ENCODE measurements around the gene UBE4B.
"Not testable (repeated sequence)": the region's sequence is repeated elsewhere in the genome, so short reads cannot be mapped to it uniquely, and the experiment has no call there.

The UBE4B gene

DNA sequence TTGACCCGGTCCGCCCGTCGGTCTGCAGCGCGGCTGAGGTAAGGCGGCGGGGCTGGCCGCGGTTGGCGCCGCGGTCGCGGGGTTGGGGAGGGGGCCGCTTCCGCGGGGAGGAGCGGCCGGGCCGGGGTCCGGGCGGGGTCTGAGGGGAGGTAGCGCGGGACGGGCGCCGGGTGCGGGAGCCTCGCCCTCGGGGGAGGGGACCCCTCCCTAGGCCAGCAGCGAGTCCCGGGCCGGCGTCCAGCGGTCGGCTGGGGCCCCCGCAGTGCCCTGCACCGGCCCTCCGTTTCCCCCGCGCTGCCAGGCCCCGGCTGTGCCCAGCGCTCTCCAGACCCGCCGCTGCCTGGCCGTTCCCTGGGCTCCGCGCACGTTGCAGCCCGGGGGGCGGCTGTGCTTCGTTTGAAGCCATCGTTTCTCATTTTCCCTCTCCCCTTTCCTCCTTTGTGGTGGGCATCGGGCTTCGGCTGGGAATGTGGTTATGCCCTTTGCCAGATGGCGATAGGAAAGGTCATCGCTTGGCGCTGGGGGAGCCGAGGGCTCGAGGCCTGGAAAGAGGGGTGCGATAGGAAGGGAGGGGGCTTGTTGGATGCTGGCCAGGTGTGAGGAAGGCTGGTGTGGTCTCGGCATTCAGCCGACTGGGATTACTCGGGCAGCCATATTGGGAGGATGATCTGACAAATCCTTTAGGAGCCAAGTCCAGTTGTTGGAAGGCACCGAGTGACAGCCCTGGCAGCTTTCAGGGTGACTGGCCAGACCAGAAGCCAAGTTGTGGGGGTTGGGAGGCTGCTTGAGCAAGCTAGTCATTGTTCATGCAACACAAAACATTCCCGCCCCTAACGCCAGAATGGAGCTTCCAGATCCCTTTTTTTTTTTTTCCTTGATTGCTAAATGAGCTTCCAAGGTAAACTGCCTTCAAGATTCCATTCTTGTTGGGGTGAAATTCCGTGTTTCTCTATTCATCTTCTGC, 178.4 kb downstream of the UBE4B start:
- DNase-seq (ENCODE audit: low read depth), result peak; percentile 12

DNA sequence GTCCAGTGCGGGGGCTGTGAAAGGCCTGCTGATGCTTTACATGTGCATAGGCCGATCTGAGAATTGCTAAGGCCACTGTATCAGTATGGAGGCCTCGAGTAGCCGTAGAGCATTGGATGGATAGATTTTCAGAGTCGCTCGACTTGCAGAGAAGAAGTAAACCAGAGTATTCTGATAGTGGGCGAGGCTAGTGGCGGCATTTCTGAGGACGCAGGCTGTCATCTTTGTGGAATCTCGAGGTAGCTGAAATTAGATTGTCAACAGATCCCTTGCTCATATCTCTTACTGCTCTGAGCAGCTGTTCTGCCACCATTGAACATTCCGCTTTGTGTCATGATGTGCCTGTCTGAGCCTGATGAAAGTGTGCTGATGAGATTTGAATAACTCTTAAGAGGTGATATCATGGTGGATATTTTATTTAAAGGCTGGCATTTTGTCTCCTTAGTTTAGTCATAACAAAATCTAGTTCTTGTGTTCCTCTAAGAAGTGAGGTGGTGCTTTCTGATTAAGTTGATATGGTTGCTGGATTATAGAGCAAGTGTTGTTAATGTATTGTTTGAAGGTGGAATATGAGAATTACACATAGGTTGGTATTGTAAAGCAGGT, 179.2 kb downstream of the UBE4B start:
- no peak for DNase-seq (ENCODE audit: low read depth)

DNA sequence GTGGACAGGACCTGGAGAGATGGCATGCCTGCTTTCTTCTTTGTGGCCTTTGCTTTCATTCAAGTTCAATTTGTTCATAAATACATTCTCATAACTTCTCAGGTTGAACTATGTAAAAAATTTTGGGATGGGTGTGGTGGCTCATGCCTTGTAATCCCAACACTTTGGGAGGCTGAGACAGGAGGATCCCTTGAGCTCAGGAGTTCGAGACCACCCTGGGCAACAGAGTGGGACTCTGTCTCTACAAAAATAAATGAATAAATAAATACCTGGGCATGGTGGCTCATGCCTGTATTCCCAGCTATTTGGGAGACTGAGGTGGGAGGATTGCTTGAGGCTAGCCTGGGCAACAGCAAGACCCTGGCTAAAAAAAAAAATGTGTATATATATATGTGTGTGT, 179.7 kb downstream of the UBE4B start:
- no peak for DNase-seq (ENCODE audit: low read depth)

DNA sequence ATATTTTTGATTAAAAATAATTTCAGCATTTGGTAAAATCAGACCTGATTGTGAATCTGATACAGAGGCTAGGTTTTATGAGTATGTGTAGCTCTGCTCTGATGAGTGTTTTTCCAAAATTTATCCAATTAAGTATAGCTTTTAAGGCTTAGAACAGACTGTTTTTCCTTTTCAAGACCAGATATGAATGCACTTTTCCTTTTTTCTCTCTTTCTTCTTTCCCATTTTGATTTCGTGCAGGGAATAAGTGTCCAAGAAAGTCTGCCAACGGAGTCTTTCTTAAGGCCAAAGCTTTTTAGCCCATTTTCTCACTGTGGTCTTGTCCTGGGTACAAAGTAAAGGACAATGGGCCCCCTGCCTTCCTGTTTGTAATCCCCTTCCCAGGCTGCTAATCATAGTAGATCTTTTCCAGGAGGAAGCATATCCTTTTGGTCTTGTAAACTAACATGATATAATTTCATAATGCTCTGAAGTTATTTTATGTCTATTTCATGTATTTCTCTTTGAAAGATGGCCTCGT, 180.5 kb downstream of the UBE4B start:
- no peak for DNase-seq (ENCODE audit: low read depth)

DNA sequence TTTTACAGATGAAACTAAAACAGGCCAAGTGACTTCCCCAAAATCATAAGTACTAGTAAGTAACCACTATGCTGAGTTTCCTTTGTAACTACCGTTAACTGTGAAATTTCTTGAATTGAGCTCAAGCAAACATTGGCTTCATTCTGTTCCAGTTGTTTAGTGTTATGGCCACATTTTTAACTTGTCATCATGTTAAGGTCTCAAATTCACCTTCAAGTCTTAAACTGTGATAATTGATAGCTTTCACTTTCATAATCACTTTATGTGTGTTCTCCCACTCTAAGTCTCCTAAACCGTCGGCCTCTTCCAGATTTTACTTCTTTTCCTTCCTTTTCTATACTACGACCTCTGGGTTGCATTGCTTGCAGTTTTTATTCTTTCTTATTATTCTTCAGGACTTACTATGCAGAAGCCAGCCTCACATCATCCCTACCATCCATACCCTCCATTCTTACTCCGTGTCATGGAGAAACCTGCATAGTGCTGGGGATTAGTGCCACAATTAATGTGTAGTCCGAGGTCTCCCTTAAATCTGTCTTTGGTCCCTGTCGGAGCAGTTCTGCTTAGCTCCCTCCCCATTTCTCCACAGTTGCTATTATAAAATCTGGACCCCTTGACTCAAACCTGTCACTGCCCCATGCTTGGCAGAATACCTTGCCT, 183.5 kb downstream of the UBE4B start:
- DNase-seq (ENCODE audit: low read depth), result no peak

DNA sequence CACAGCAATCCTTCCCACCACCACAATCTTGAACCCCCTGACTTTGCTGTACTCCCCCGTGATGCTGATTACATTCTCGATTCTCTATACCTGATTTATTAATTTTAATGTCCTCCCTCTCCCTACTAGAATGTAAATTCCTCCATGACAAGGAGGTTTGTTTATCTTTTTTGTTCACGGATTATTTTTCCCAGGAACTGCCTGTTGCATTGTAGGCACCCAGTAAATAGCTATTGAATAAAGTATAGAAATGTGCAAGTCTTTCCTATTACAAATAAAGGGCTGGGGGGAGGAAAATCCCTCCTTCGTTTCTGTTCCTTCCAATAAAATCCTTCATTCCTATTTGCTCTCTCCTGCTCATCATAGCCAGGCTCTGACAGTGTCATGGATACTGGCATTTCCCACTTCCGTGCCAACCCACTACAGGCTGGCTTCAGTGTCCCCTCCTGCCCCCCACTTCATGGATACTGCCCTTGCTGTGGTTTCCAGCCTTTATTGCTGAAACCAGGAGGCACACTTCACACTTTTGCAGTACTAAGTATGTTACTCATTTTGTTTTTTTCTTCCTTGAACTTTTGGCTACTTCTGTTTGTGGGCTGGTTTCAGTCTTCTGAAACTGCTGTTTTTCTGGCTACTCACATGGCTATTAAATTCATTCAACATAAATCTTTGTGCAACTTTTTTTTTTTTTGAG, 185.1 kb downstream of the UBE4B start:
- DNase-seq (ENCODE audit: low read depth), result no peak

DNA sequence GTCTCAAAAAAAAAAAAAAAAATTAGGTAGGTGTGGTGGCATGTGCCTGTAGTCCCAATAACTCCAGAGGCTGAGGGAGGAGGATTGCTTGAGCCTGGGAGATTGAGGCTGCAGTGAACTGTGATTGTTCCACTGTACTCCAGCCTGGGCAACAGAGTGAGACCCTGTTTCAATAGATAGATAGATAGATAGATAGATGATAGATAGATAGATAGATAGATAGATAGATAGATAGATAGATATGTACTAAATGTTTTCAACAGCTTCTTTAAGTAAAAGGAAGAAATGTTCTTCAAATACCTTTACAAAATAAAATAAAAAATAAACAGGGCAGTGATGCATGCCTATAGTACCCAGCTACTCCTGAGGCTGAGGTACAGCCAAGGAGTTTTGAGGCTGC, 187.4 kb downstream of the UBE4B start:
- no peak for DNase-seq (ENCODE audit: low read depth)

DNA sequence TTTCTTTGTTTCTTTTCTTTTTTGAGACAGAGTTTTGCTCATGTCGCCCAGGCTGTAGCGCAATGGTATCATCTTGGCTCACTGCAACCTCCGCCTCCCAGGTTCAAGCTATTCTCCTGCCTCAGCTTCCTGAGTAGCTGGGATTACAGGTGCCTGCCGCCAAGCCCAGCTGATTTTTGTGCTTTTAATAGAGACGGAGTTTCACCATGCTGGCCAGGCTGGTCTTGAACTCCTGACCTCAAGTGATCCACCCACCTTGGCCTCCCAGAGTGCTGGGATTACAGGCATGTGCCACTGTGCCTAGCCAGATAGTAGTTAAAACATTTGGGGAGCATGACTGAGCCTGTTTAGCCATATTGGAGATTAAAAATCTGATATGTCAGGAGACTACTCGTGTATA, 187.9 kb downstream of the UBE4B start:
- not testable (repeated sequence) for DNase-seq (ENCODE audit: low read depth)

DNA sequence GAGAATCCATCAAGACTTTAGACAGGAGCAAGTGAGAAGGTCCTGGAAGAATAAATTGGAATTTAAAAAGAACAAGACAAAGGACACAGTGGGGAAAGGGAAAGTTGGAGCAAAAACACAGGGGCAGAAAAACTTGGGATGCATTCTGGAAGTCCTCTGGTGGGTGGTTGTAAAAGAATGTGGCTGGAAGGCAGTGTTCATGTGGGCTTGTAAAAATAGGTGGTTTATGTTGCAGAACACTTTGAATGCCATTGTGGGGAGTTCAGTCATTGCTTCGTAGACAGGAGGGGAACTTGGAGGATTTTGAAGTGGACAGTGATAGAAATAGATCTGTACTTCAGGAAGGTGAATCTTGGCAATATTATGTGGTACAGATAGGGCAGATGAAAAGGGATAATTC, 192.8 kb downstream of the UBE4B start:
- DNase-seq (ENCODE audit: low read depth), result no peak

DNA sequence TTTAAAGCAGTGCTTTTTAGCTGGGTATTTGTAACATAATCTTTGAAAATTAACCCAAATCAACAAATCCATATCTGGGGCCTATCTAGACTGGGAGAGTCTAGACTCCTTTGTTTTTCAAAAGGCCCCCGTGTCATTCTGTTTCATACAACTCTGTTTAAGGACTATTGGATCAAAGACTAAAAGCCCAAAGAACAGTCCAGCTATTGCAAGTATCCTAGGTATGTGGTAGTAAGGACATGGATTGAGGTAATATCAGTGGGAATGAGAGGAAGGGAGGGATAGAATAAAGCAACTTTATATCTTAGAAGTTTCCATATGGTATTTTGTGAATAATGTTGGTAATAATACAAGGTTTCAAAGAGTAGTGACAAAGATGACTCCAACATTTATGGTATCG, 195.8 kb downstream of the UBE4B start:
- no peak for DNase-seq (ENCODE audit: low read depth)

DNA sequence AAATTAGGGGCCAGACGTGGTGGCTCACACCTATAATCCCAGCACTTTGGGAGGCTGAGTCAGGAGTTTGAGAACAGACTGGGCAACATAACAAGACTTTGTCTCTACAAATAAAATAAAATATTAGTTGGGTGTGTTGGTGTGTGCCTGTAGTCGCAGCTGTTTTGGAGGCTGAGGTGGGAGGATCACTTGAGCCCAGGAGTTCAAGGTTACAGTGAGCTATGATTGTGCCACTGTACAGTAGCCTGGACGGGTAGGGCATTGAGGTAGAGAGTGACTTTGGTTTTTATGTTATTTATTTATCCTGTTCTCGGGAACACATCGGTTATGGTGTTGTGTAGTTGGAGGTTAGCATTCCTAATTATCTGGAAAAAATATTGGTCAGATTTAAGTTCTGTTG, 197.1 kb downstream of the UBE4B start:
- DNase-seq (ENCODE audit: low read depth), result no peak

Measured in activated T-helper 9 cell treated with anti-CD3 and anti-CD28 coated beads, Interleukin-2, amount 50 U/mL, for 16 hours (primary cell).